ENCODE measurements around the gene CIAO3. TPM values are rescaled to one million over a fixed set of nuclear protein-coding genes. Genes with fewer than 3 reads are reported as not detected.
A peak's percentile ranks its signal among the peaks of the same experiment; 100 is the strongest.

CIAO3 gene
- total RNA-seq, 1 experiment from 2014 or later: 32.8 TPM

GRCh38 chr16:680967-681745 is 59.6 kb downstream of the CIAO3 start:
- Histone ChIP-seq H3K9me2 (ENCODE audit: insufficient read depth) (no peaks in the 10 kb centered on the region), H3K4me3 (replicated peaks in 1 of 2; ENCODE audit: low read depth in 1 of 2, low read length in 2 of 2) (peak overlapping the region; percentile 66 to 90), H3K36me3 (ENCODE audit: control insufficient read depth in 1 of 2, insufficient read depth in 2 of 2, low read length in 2 of 2) (peaks cover 0 to 26% of the 10 kb centered on the region in 2 experiments; a peak in 2 of 4 replicates), H3K79me2 (ENCODE audit: insufficient read depth, low read length) (peaks cover 38% of the 10 kb centered on the region), H3K27me3 (ENCODE audit: insufficient read depth, low read length) (no peaks in the 10 kb centered on the region), H2AFZ (ENCODE audit: low read depth, low read length, poor library complexity, severe bottlenecking) (no peak overlapping the region), H3K27ac (ENCODE audit: low read depth, low read length) (peak overlapping the region; percentile 98), H4K20me1 (ENCODE audit: insufficient read depth) (no peaks in the 10 kb centered on the region), H3K4me1 (ENCODE audit: control insufficient read depth in 1 of 2, insufficient read depth in 2 of 2, low read length in 2 of 2) (peaks cover 13 to 54% of the 10 kb centered on the region in 2 experiments), H3K9me3 (ENCODE audit: control insufficient read depth in 1 of 2, insufficient read depth in 1 of 2, low read depth in 1 of 2, low read length in 2 of 2) (no peaks in the 10 kb centered on the region), H3K4me2 (ENCODE audit: low read length) (peak overlapping the region; percentile 97), H3K9ac (ENCODE audit: low read length) (peak overlapping the region; percentile 92)
- BruUV-seq (replicated peaks): no TSS peak
- ChIA-PET RAD21 (ENCODE audit: low non-redundant PET in 1 of 2, low total read pairs in 2 of 2, uncharacterized antibody in 2 of 2, unreplicated experiment in 2 of 2) (no interaction called here), CTCF (interaction anchor here (1.1 kb wide), 1 partner anchor 9 kb away, joined by 3 read pairs; the partner anchor contains the start of gene WDR24), POLR2A (no interaction called here)
- no peak for TF ChIP-seq RAD21 (IDR thresholded peaks at IDR 0.05; ENCODE audit: low read depth)
- TF ChIP-seq CTCF (IDR thresholded peaks at IDR 0.05 in 2 of 3, conservative IDR thresholded peaks at IDR 0.05 in 1 of 3; ENCODE audit: borderline replicate concordance in 1 of 3, insufficient read depth in 1 of 3, low read depth in 2 of 3, low read length in 2 of 3): peak in 1 of 3 experiments; percentile 14; a peak in 2 of 6 replicates
- intact Hi-C loops (cut with micrococcal nuclease): no loop called here
- peak; percentile 5; the same call in 1 of the 2 replicates for ATAC-seq
- DNase-seq (ENCODE audit: low read depth, low spot score): no peak

GRCh38 chr16:680625-680945 is 60.2 kb downstream of the CIAO3 start:
- Histone ChIP-seq H3K27me3 (ENCODE audit: insufficient read depth, low read length) (no peaks in the 10 kb centered on the region), H3K79me2 (ENCODE audit: insufficient read depth, low read length) (peaks cover 38% of the 10 kb centered on the region), H3K9ac (ENCODE audit: low read length) (peak overlapping the region; percentile 92), H3K9me3 (ENCODE audit: control insufficient read depth in 1 of 2, insufficient read depth in 1 of 2, low read depth in 1 of 2, low read length in 2 of 2) (no peaks in the 10 kb centered on the region), H3K36me3 (ENCODE audit: control insufficient read depth in 1 of 2, insufficient read depth in 2 of 2, low read length in 2 of 2) (peaks cover 0 to 26% of the 10 kb centered on the region in 2 experiments; a peak in 2 of 4 replicates), H3K4me3 (replicated peaks in 1 of 2; ENCODE audit: low read depth in 1 of 2, low read length in 2 of 2) (peak overlapping the region; percentile 66 to 90), H3K9me2 (ENCODE audit: insufficient read depth) (no peaks in the 10 kb centered on the region), H2AFZ (ENCODE audit: low read depth, low read length, poor library complexity, severe bottlenecking) (no peak overlapping the region), H3K27ac (ENCODE audit: low read depth, low read length) (peak overlapping the region; percentile 98), H3K4me2 (ENCODE audit: low read length) (peak overlapping the region; percentile 97), H4K20me1 (ENCODE audit: insufficient read depth) (no peaks in the 10 kb centered on the region), H3K4me1 (ENCODE audit: control insufficient read depth in 1 of 2, insufficient read depth in 2 of 2, low read length in 2 of 2) (peaks cover 13 to 48% of the 10 kb centered on the region in 2 experiments)
- intact Hi-C loops (cut with micrococcal nuclease): no loop called here
- TF ChIP-seq ZFX (IDR thresholded peaks at IDR 0.05): peak; percentile 82
- TF ChIP-seq ZBTB33 (IDR thresholded peaks at IDR 0.05; ENCODE audit: extremely low read depth, insufficient replicate concordance, low read length): no peak
- BruUV-seq (replicated peaks): no TSS peak
- CTCF ChIA-PET: interaction anchor here (1.1 kb wide), 1 partner anchor 9 kb away, joined by 3 read pairs; the partner anchor contains the start of gene WDR24
- no peak for DNase-seq (ENCODE audit: low read depth, low spot score)
- RAD21 ChIA-PET (ENCODE audit: low non-redundant PET in 1 of 2, low total read pairs in 2 of 2, uncharacterized antibody in 2 of 2, unreplicated experiment in 2 of 2): no interaction called here
- POLR2A ChIA-PET: no interaction called here
- no peak for ATAC-seq
